Measurements from ENCODE around the gene RIMBP2. TPM values are rescaled to one million over a fixed set of nuclear protein-coding genes. Genes with fewer than 3 reads are reported as not detected.
"Not testable (repeated sequence)": the region's sequence is repeated elsewhere in the genome, so short reads cannot be mapped to it uniquely, and the experiment has no call there.

Gene RIMBP2
- total and polyA plus RNA-seq, 3 experiments from 2014 or later, result not detected

- no peaks in the 10 kb centered on the region for H3K36me3 ChIP-seq (ENCODE audit: insufficient read depth, low read length)
- ChIA-PET POLR2A (no interaction called here), CTCF (no interaction called here)
- no peaks in the 10 kb centered on the region for H3K9me3 ChIP-seq (ENCODE audit: low read length)
- H3K9me3 Mint-ChIP-seq, result peaks cover 0 to 8% (median 6%) of the 10 kb centered on the region in 5 donors
- no peak overlapping the region for H3K4me3 Mint-ChIP-seq
- H3K36me3 Mint-ChIP-seq, result no peaks in the 10 kb centered on the region
- peaks cover 7 to 9% (median 8%) of the 10 kb centered on the region in 3 donors for H3K4me1 Mint-ChIP-seq
- DNase-seq, result no peak
- no peaks in the 10 kb centered on the region for H3K27me3 ChIP-seq (ENCODE audit: insufficient read depth, low read length, poor library complexity, severe bottlenecking)
- no peak overlapping the region for H3K4me3 ChIP-seq (ENCODE audit: low read length)
- H3K4me1 ChIP-seq (ENCODE audit: insufficient read depth, low read length), result no peaks in the 10 kb centered on the region
- peaks cover 3 to 48% of the 10 kb centered on the region in 2 donors for H3K27me3 Mint-ChIP-seq
- H3K27ac ChIP-seq (ENCODE audit: low read depth, low read length), result no peak overlapping the region
- H3K27ac Mint-ChIP-seq, result no peak overlapping the region
Measured at GRCh38 chr12:130744274-130744673, 28.2 kb upstream of the RIMBP2 start.

DNA sequence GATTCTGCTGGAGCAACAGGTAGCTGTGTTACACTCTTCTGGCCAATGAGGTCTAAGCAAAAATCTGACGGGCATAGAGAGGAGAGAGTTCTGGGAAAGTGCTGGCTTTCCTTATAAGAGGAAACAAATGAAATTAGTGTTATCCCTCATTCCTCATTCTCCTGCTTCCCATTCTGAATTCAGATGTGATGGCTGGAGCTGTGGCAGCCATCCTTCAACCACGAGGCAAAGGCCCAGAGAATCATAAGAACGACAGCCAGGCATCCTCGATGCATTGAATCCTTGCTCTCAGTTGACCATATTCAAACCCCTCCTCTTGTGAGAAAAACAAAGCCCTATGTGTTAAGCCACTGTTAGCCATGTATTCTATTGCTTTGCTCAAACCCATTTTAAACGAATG, 27.5 kb upstream of the RIMBP2 start:
- DNase-seq, result no peak
- ChIA-PET CTCF (no interaction called here), POLR2A (no interaction called here)
- H3K27ac Mint-ChIP-seq, result no peak overlapping the region
- no peaks in the 10 kb centered on the region for H3K4me1 ChIP-seq (ENCODE audit: insufficient read depth, low read length)
- H3K36me3 ChIP-seq (ENCODE audit: insufficient read depth, low read length), result no peaks in the 10 kb centered on the region
- no peak overlapping the region for H3K27ac ChIP-seq (ENCODE audit: low read depth, low read length)
- peaks cover 4 to 52% of the 10 kb centered on the region in 2 donors for H3K27me3 Mint-ChIP-seq
- H3K4me3 ChIP-seq (ENCODE audit: low read length), result no peak overlapping the region
- H3K36me3 Mint-ChIP-seq, result no peaks in the 10 kb centered on the region
- H3K4me3 Mint-ChIP-seq, result no peak overlapping the region
- H3K9me3 Mint-ChIP-seq, result peaks cover 0 to 9% (median 6%) of the 10 kb centered on the region in 5 donors
- H3K9me3 ChIP-seq (ENCODE audit: low read length), result no peaks in the 10 kb centered on the region
- H3K27me3 ChIP-seq (ENCODE audit: insufficient read depth, low read length, poor library complexity, severe bottlenecking), result no peaks in the 10 kb centered on the region
- peaks cover 7 to 9% (median 8%) of the 10 kb centered on the region in 3 donors for H3K4me1 Mint-ChIP-seq

DNA sequence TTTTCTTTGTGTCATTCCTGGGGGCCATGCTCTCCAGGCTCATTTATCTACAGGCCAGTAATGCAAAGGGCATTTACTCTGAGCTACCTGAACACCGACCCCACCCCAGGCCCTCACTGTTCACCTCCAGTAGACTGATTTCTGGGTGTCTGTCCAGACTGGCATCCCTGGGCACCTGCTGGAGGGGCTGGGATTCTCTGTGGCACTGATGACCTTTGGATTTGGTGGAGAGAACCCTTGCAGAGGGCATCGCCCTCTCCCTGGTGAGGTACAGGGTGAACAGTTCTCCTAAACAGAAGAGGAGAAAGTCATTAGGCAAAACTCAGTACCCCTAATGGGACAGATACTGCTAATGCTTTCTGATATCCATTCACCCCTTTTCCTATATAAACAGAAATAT, 27.1 kb upstream of the RIMBP2 start:
- Histone ChIP-seq H3K27me3 (ENCODE audit: insufficient read depth, low read length, poor library complexity, severe bottlenecking) (no peaks in the 10 kb centered on the region), H3K27ac (ENCODE audit: low read depth, low read length) (no peak overlapping the region), H3K4me3 (ENCODE audit: low read length) (no peak overlapping the region), H3K36me3 (ENCODE audit: insufficient read depth, low read length) (no peaks in the 10 kb centered on the region), H3K9me3 (ENCODE audit: low read length) (no peaks in the 10 kb centered on the region), H3K4me1 (ENCODE audit: insufficient read depth, low read length) (no peaks in the 10 kb centered on the region)
- H3K27ac Mint-ChIP-seq, result no peak overlapping the region
- ChIA-PET CTCF (no interaction called here), POLR2A (no interaction called here)
- peaks cover 0 to 12% (median 6%) of the 10 kb centered on the region in 5 donors for H3K9me3 Mint-ChIP-seq
- H3K4me1 Mint-ChIP-seq, result peaks cover 5 to 6% (median 6%) of the 10 kb centered on the region in 3 donors
- no peaks in the 10 kb centered on the region for H3K36me3 Mint-ChIP-seq
- peaks cover 6 to 54% of the 10 kb centered on the region in 2 donors for H3K27me3 Mint-ChIP-seq
- DNase-seq, result no peak
- H3K4me3 Mint-ChIP-seq, result no peak overlapping the region

- Mint-ChIP-seq H3K4me1 (peaks cover under 1 to 2% (median 1%) of the 10 kb centered on the region in 3 donors), H3K36me3 (no peaks in the 10 kb centered on the region), H3K4me3 (no peak overlapping the region), H3K27ac (no peak overlapping the region), H3K9me3 (peaks cover 0 to 12% (median 6%) of the 10 kb centered on the region in 5 donors), H3K27me3 (peaks cover 5 to 52% of the 10 kb centered on the region in 2 donors)
- no peaks in the 10 kb centered on the region for H3K27me3 ChIP-seq (ENCODE audit: insufficient read depth, low read length, poor library complexity, severe bottlenecking)
- H3K9me3 ChIP-seq (ENCODE audit: low read length), result no peaks in the 10 kb centered on the region
- ChIA-PET POLR2A (no interaction called here), CTCF (no interaction called here)
- no peak for DNase-seq
- no peak overlapping the region for H3K4me3 ChIP-seq (ENCODE audit: low read length)
- no peaks in the 10 kb centered on the region for H3K36me3 ChIP-seq (ENCODE audit: insufficient read depth, low read length)
- H3K4me1 ChIP-seq (ENCODE audit: insufficient read depth, low read length), result no peaks in the 10 kb centered on the region
- no peak overlapping the region for H3K27ac ChIP-seq (ENCODE audit: low read depth, low read length)
Measured at GRCh38 chr12:130742716-130743115, 26.6 kb upstream of the RIMBP2 start.

GRCh38 chr12:130742112-130742511, 26.0 kb upstream of the RIMBP2 start:
- no peaks in the 10 kb centered on the region for H3K27me3 ChIP-seq (ENCODE audit: insufficient read depth, low read length, poor library complexity, severe bottlenecking)
- Mint-ChIP-seq H3K4me3 (no peak overlapping the region), H3K36me3 (no peaks in the 10 kb centered on the region), H3K4me1 (no peaks in the 10 kb centered on the region), H3K9me3 (peaks cover 0 to 12% (median 6%) of the 10 kb centered on the region in 5 donors), H3K27ac (no peak overlapping the region), H3K27me3 (peaks cover 4 to 56% of the 10 kb centered on the region in 2 donors)
- no peaks in the 10 kb centered on the region for H3K9me3 ChIP-seq (ENCODE audit: low read length)
- H3K27ac ChIP-seq (ENCODE audit: low read depth, low read length), result no peak overlapping the region
- no peaks in the 10 kb centered on the region for H3K4me1 ChIP-seq (ENCODE audit: insufficient read depth, low read length)
- CTCF ChIA-PET, result no interaction called here
- H3K36me3 ChIP-seq (ENCODE audit: insufficient read depth, low read length), result no peaks in the 10 kb centered on the region
- POLR2A ChIA-PET, result no interaction called here
- DNase-seq, result no peak
- H3K4me3 ChIP-seq (ENCODE audit: low read length), result no peak overlapping the region

GRCh38 chr12:130739571-130739970, 23.5 kb upstream of the RIMBP2 start:
- Mint-ChIP-seq H3K36me3 (no peaks in the 10 kb centered on the region), H3K4me1 (no peaks in the 10 kb centered on the region), H3K27me3 (peaks cover 4 to 48% of the 10 kb centered on the region in 2 donors), H3K27ac (no peak overlapping the region), H3K4me3 (no peak overlapping the region), H3K9me3 (peaks cover 0 to 12% (median 6%) of the 10 kb centered on the region in 5 donors)
- DNase-seq, result no peak
- CTCF ChIA-PET, result interaction anchor here (1.8 kb wide), 1 partner anchor 8 kb away, joined by 5 read pairs; no protein-coding TSS in a partner anchor
- Histone ChIP-seq H3K27ac (ENCODE audit: low read depth, low read length) (no peak overlapping the region), H3K9me3 (ENCODE audit: low read length) (no peaks in the 10 kb centered on the region), H3K27me3 (ENCODE audit: insufficient read depth, low read length, poor library complexity, severe bottlenecking) (no peaks in the 10 kb centered on the region), H3K4me1 (ENCODE audit: insufficient read depth, low read length) (no peaks in the 10 kb centered on the region), H3K36me3 (ENCODE audit: insufficient read depth, low read length) (no peaks in the 10 kb centered on the region), H3K4me3 (ENCODE audit: low read length) (no peak overlapping the region)
- POLR2A ChIA-PET, result no interaction called here

GRCh38 chr12:130738403-130738802, 22.3 kb upstream of the RIMBP2 start:
- H3K36me3 ChIP-seq (ENCODE audit: insufficient read depth, low read length); DNase-seq; H3K4me3 Mint-ChIP-seq; H3K27ac Mint-ChIP-seq; H3K27me3 ChIP-seq (ENCODE audit: insufficient read depth, low read length, poor library complexity, severe bottlenecking); H3K27ac ChIP-seq (ENCODE audit: low read depth, low read length); H3K4me3 ChIP-seq (ENCODE audit: low read length); H3K9me3 ChIP-seq (ENCODE audit: low read length); H3K36me3 Mint-ChIP-seq; H3K4me1 ChIP-seq (ENCODE audit: insufficient read depth, low read length); POLR2A ChIA-PET; H3K4me1 Mint-ChIP-seq: not testable (repeated sequence)
- Mint-ChIP-seq H3K9me3 (peaks cover 0 to 12% (median 6%) of the 10 kb centered on the region in 5 donors), H3K27me3 (peaks cover 4 to 47% of the 10 kb centered on the region in 2 donors)
- CTCF ChIA-PET, result interaction anchor here (1.8 kb wide), 1 partner anchor 9 kb away, joined by 5 read pairs; no protein-coding TSS in a partner anchor

DNA sequence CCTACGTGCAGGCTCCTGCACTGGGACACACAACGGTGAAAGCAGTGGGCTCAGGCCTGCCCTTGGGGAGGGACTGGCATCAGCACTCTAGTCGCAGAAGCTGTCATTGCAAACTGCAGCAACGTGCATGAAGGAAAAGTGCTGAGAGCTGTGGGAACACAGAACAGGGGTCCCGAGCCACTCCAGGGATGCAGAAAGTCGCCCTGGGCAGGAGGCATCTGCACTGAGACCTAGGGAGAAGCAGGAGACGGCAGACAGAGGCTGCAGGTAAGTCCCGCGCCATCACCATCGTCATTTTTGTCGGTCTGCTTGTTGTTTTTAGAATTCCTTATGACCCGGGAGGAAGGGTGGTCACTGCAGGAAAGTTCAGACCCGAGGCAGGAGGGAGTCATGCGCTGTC, 21.6 kb upstream of the RIMBP2 start:
- Mint-ChIP-seq H3K27ac (no peak overlapping the region), H3K27me3 (peaks cover 4 to 47% of the 10 kb centered on the region in 2 donors), H3K36me3 (no peaks in the 10 kb centered on the region), H3K4me3 (no peak overlapping the region), H3K4me1 (no peaks in the 10 kb centered on the region), H3K9me3 (peaks cover 0 to 12% (median 6%) of the 10 kb centered on the region in 5 donors)
- H3K4me3 ChIP-seq (ENCODE audit: low read length), result no peak overlapping the region
- CTCF ChIA-PET, result interaction anchor here (1.3 to 1.8 kb wide), 2 partner anchors 10 kb away, joined by 5 to 6 read pairs; no protein-coding TSS in a partner anchor
- no peaks in the 10 kb centered on the region for H3K9me3 ChIP-seq (ENCODE audit: low read length)
- H3K4me1 ChIP-seq (ENCODE audit: insufficient read depth, low read length), result no peaks in the 10 kb centered on the region
- H3K27ac ChIP-seq (ENCODE audit: low read depth, low read length), result no peak overlapping the region
- no peaks in the 10 kb centered on the region for H3K36me3 ChIP-seq (ENCODE audit: insufficient read depth, low read length)
- no peaks in the 10 kb centered on the region for H3K27me3 ChIP-seq (ENCODE audit: insufficient read depth, low read length, poor library complexity, severe bottlenecking)
- no peak for DNase-seq
- POLR2A ChIA-PET, result no interaction called here

Data from CD8-positive, alpha-beta memory T cell (primary cell).